HCT116 (cell line): ENCODE measurements around the gene CPT1B. TPM values are rescaled to one million over a fixed set of nuclear protein-coding genes. Genes with fewer than 3 reads are reported as not detected.

Experiments used
- ATAC-seq: fragments of 200-7000 bp; cut with Tn5 transposase; 2 replicates; pipeline ENCODE4 v1.9.1; 2020; ENCODE audit warnings: mild to moderate bottlenecking, moderate library complexity
- BruUV-seq: library from RNA; stranded (reverse); fragments of 400-500 nt; replicated peaks from 2 replicates; lab custom pipeline; 2021; lab: Mats Ljungman, UMichigan
- CTCF ChIA-PET: fragments of 300-600 bp; sonication (Branson Sonifier 250); formaldehyde crosslinking; loops from one replicate; lab custom pipeline; 2021; ENCODE audit warnings: antibody characterized with exemption; lab: Charles Lee
- POLR2A ChIA-PET: fragments of 300-600, 350-600 bp; sonication (Branson Sonifier 250); formaldehyde crosslinking; loops from one replicate; lab custom pipeline; 2021; ENCODE audit warnings: antibody characterized with exemption; lab: Charles Lee
- RAD21 ChIA-PET, 2 experiments: fragments of 300-600 bp; sonication (Branson Sonifier 250); formaldehyde crosslinking; loops; one replicate each; lab custom pipeline; 2023; ENCODE audit warnings: low total read pairs in 2 of 2; ENCODE audit not compliant: uncharacterized antibody in 2 of 2, unreplicated experiment in 2 of 2, low non-redundant PET in 1 of 2; lab: Charles Lee
- DNase-seq: peaks from one replicate; pipeline ENCODE4 v3.0.0-alpha.2; 2010; ENCODE audit warnings: low read depth, low spot score
- H2AFZ ChIP-seq: fragments of 200-600 bp; shearing (Covaris generic), sonication (generic); 2 replicates; pipeline ENCODE4 v1.6.1; 2017; ENCODE audit warnings: low read depth, mixed run types, mixed read lengths, antibody characterized with exemption, low read length; ENCODE audit not compliant: poor library complexity, severe bottlenecking
- H3K27ac ChIP-seq: 2 replicates; pipeline ENCODE4 v1.5.1; 2012; ENCODE audit warnings: low read depth, low read length
- H3K27me3 ChIP-seq: fragments of 200-600 bp; sonication (generic); 2 replicates; pipeline ENCODE4 v1.6.1; 2016; ENCODE audit warnings: mixed run types, low read length, mixed read lengths; ENCODE audit not compliant: insufficient read depth
- H3K36me3 ChIP-seq, 2 experiments: fragments of 200-500 bp in 1 of 2; fragments of 200-600 bp in 1 of 2; sonication (Bioruptor generic) in 1 of 2; sonication (generic) in 1 of 2; 2 replicates each; pipeline versions ENCODE4 v1.5.1 to v1.6.1; 2014 to 2016; ENCODE audit warnings: low read length in 2 of 2, inconsistent platforms in 1 of 2, mixed read lengths in 1 of 2, mixed run types in 1 of 2; ENCODE audit not compliant: insufficient read depth in 2 of 2, control insufficient read depth in 1 of 2
- H3K4me1 ChIP-seq, 2 experiments: fragments of 200-600 bp in 1 of 2; sonication (generic) in 1 of 2; 2 replicates each; pipeline versions ENCODE4 v1.5.1 to v1.6.1; 2012 to 2017; ENCODE audit warnings: low read length in 2 of 2, inconsistent platforms in 1 of 2, mild to moderate bottlenecking in 1 of 2, mixed read lengths in 1 of 2, mixed run types in 1 of 2, moderate library complexity in 1 of 2; ENCODE audit not compliant: insufficient read depth in 2 of 2, control insufficient read depth in 1 of 2
- H3K4me2 ChIP-seq: fragments of 200-600 bp; sonication (generic); 2 replicates; pipeline ENCODE4 v1.6.1; 2017; ENCODE audit warnings: mixed run types, low read length, mixed read lengths
- H3K4me3 ChIP-seq, 2 experiments: fragments of 200-600 bp in 1 of 2; sonication (generic) in 1 of 2; replicated peaks in 1 of 2; 2 replicates each; pipeline ENCODE4 v1.5.1; 2011 to 2016; ENCODE audit warnings: low read length in 2 of 2, control low read depth in 1 of 2, low read depth in 1 of 2, mild to moderate bottlenecking in 1 of 2, mixed read lengths in 1 of 2, mixed run types in 1 of 2
- H3K79me2 ChIP-seq: fragments of 200-600 bp; sonication (generic); 2 replicates; pipeline ENCODE4 v1.6.1; 2017; ENCODE audit warnings: mild to moderate bottlenecking, mixed run types, low read length, moderate library complexity, mixed read lengths; ENCODE audit not compliant: insufficient read depth
- H3K9ac ChIP-seq: fragments of 200-600 bp; sonication (generic); 2 replicates; pipeline ENCODE4 v1.6.1; 2016; ENCODE audit warnings: low read length, mixed read lengths
- H3K9me2 ChIP-seq: fragments of 200-600 bp; sonication (generic), shearing (Covaris generic); 2 replicates; pipeline ENCODE4 v1.6.1; 2017; ENCODE audit warnings: mixed run types, mild to moderate bottlenecking, moderate library complexity; ENCODE audit not compliant: insufficient read depth
- H3K9me3 ChIP-seq, 2 experiments: fragments of 200-500 bp in 1 of 2; fragments of 200-600 bp in 1 of 2; sonication (Bioruptor generic) in 1 of 2; sonication (generic) in 1 of 2; 2 replicates each; pipeline ENCODE4 v1.6.1; 2014 to 2017; ENCODE audit warnings: low read length in 2 of 2, mixed read lengths in 2 of 2, inconsistent platforms in 1 of 2, low read depth in 1 of 2, mild to moderate bottlenecking in 1 of 2, mixed run types in 1 of 2, moderate library complexity in 1 of 2; ENCODE audit not compliant: control insufficient read depth in 1 of 2, insufficient read depth in 1 of 2
- H4K20me1 ChIP-seq: fragments of 200-600 bp; sonication (generic), shearing (Covaris generic); 2 replicates; pipeline ENCODE4 v1.6.1; 2017; ENCODE audit warnings: mixed run types, mild to moderate bottlenecking, moderate library complexity; ENCODE audit not compliant: insufficient read depth
- ELF1 ChIP-seq: IDR thresholded peaks from 2 replicates; pipeline ENCODE4 v1.6.1; 2012; ENCODE audit warnings: low read depth, borderline replicate concordance
- intact Hi-C: fragments of 100-400 bp; cut with micrococcal nuclease; formaldehyde crosslinking; loops from 2 replicates; pipeline ENCODE4 v1.10.0; 2022
- total RNA-seq: library from RNA; stranded (reverse); gene quantifications from one replicate; pipeline ENCODE4 v1.2.1, GENCODE V29; 2021; ENCODE audit not compliant: unreplicated experiment

The CPT1B gene
- total RNA-seq, 1 experiment from 2014 or later = 35.1 TPM

DNA sequence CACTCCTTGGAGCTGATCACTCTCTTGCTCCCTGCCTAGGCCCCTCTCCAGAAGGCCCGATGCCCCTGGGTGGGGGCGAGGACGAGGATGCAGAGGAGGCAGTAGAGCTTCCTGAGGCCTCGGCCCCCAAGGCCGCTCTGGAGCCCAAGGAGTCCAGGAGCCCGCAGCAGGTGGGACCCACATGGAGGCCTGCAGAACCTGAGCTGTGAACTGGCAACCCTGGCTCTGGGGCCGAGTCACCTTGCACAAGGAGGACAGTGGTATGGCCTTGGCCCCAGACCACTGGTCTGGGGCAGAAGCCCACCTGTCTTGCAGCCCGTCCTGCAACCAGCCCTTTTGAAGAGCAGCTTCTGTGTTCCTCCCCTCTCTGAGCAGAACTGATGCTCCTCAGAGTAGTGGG, 59.1 kb downstream of the CPT1B start:
- ChIA-PET POLR2A (no interaction called here), CTCF (no interaction called here), RAD21 (no interaction called here)
- Histone ChIP-seq H3K36me3 (peaks cover 7 to 36% of the 10 kb centered on the region in 2 experiments; a peak in 3 of 4 replicates), H3K4me2 (no peak overlapping the region), H3K4me1 (peaks cover 2 to 6% of the 10 kb centered on the region in 2 experiments; a peak in 2 of 4 replicates), H3K9ac (no peak overlapping the region), H3K27ac (no peak overlapping the region), H3K27me3 (no peaks in the 10 kb centered on the region), H4K20me1 (no peaks in the 10 kb centered on the region), H2AFZ (no peak overlapping the region), H3K9me3 (no peaks in the 10 kb centered on the region), H3K79me2 (peaks cover 48% of the 10 kb centered on the region), H3K9me2 (no peaks in the 10 kb centered on the region), H3K4me3 (no peak overlapping the region)
- BruUV-seq = no TSS peak
- intact Hi-C loops = no loop called here
- DNase-seq = no peak
- TF ChIP-seq ELF1 = no peak
- ATAC-seq = no peak

Other genes with a start within 250 kb of the CPT1B start
- gene PPP6R2, start 235.1 kb downstream of the CPT1B start, total RNA-seq = 61.3 TPM
- 91.1 TPM for gene SBF1, start 103.4 kb downstream of the CPT1B start, total RNA-seq
- 12.8 TPM for gene ADM2, start 96.9 kb downstream of the CPT1B start, total RNA-seq
- 0.39 TPM for gene MIOX, start 91.6 kb downstream of the CPT1B start, total RNA-seq
- gene LMF2, start 70.7 kb downstream of the CPT1B start, total RNA-seq = 56.9 TPM
- gene NCAPH2, start 70.2 kb downstream of the CPT1B start, total RNA-seq = 99.1 TPM
- 7.0 TPM for gene SCO2, start 52.8 kb downstream of the CPT1B start, total RNA-seq
- 43.2 TPM for gene TYMP, start 48.4 kb downstream of the CPT1B start, total RNA-seq
- 0.69 TPM for gene KLHDC7B, start 32.5 kb downstream of the CPT1B start, total RNA-seq
- gene SYCE3, start 15.5 kb downstream of the CPT1B start, total RNA-seq = not detected
- 55.1 TPM for gene CHKB, start 4.4 kb upstream of the CPT1B start, total RNA-seq
- gene MAPK8IP2, start 22.4 kb upstream of the CPT1B start, total RNA-seq = 6.4 TPM
- gene ARSA, start 49.7 kb upstream of the CPT1B start, total RNA-seq = 16.4 TPM
- gene SHANK3, start 94.4 kb upstream of the CPT1B start, total RNA-seq = 16.0 TPM
- gene ACR, start 159.8 kb upstream of the CPT1B start, total RNA-seq = 1.5 TPM
- 36.7 TPM for gene RABL2B, start 205.2 kb upstream of the CPT1B start, total RNA-seq